ENCODE measurements around the gene PTPRT.
A peak's percentile ranks its signal among the peaks of the same experiment; 100 is the strongest.

Gene PTPRT

DNA sequence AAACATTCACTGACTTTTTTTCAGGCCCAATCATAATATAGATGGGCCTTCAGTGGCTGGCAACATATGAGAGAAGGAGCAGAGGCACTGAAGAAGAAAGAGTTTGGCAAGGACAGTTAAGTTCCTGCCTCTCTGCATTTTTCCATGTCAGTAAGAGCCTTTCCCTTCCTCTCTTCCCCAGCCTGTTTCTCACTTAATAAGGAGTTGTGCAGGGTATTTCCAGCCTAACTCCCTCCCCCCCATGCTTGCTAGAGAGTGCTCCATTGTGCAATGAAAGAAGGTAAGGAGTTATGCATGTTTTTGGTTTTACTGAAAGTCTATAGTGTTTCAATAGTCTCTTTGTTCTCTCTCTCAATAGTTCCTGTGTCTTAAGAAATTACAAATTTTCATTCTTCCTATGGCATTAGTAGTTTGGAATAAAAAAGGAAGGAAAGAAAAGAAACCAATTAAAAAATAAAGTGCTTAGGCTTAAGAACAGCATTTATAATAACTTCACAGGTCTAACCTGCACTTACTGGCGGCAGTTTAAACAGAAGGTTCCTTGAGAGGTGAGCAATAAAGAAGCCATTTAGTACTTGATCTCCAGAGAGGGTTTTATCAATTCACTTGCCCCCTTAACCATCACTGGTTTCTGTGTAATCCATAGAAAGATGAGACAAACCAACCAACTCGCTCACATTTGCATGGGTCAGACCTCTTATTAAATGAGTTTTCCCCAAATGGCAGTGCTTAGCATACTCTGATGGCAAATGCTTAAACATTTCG lies 251.1 kb downstream of the PTPRT start:
- no peak for TF ChIP-seq CTCF (IDR thresholded peaks at IDR 0.05)
- DNase-seq (ENCODE audit: low spot score): peak; percentile 1
- Histone ChIP-seq H3K4me3 (no peak overlapping the region), H3K27ac (no peak overlapping the region)

- TF ChIP-seq CTCF (IDR thresholded peaks at IDR 0.05): no peak
- H3K4me3 ChIP-seq: no peak overlapping the region
- DNase-seq (ENCODE audit: low spot score): peak; percentile 41
- no peak overlapping the region for H3K27ac ChIP-seq
Observed at GRCh38 chr20:42936482-42936881, 253.2 kb downstream of the PTPRT start.

DNA sequence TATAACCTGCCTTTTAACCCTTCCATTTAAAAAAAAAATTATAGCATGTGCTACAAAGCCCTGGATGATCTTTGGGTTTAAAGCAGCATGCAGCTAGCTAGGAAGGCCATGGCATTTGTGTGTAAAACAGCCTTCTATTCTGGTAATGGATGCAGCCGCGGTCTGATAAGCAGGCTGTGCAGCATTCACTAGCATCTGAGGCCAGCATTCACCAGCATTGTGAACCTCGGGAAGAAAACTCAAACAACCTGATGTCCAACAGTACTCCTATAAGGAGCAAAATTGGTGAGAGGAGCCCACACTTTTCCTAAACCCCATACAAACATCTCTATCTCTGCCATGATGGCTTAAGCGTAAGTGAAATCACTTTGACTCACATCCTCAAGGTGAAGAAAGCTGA lies 265.5 kb downstream of the PTPRT start:
- no peak for TF ChIP-seq CTCF (IDR thresholded peaks at IDR 0.05)
- Histone ChIP-seq H3K4me3 (no peak overlapping the region), H3K27ac (no peak overlapping the region)
- no peak for DNase-seq (ENCODE audit: low spot score)

DNA sequence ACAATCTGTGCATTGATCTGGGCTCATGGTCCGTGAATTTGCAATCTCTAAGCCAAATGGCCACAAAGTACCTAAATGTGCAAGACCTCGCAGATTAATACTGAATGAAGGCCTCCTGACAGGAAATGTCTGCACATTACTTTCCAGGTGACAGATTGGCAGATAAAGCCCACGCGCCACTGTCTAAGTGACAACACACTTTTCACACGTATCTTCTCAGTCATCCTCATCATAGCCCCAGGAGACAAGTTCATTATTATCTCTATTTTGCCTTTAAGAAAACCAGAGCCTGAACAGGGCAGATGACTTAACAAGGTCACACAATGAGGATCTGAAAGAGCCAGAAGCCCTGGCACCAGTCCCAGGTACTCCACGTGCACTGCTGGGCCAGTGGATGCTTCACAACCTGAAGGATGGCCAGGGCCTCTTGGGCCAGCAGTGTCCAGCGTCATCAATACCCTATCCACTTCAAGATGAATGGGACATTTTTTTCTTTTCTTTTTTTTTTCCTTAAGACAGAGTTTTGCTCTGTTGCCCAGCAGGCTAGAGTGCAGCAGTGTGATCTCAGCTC lies 266.3 kb downstream of the PTPRT start:
- TF ChIP-seq CTCF (IDR thresholded peaks at IDR 0.05): no peak
- Histone ChIP-seq H3K4me3 (no peak overlapping the region), H3K27ac (no peak overlapping the region)
- DNase-seq (ENCODE audit: low spot score): peak; percentile 22

- DNase-seq (ENCODE audit: low spot score): no peak
- no peak overlapping the region for H3K27ac ChIP-seq
- H3K4me3 ChIP-seq: no peak overlapping the region
- no peak for TF ChIP-seq CTCF (IDR thresholded peaks at IDR 0.05)
Observed at GRCh38 chr20:42920776-42921175, 268.9 kb downstream of the PTPRT start.

- Histone ChIP-seq H3K4me3 (no peak overlapping the region), H3K27ac (no peak overlapping the region)
- TF ChIP-seq CTCF (IDR thresholded peaks at IDR 0.05): no peak
- no peak for DNase-seq (ENCODE audit: low spot score)
Observed at GRCh38 chr20:42919316-42919715, 270.4 kb downstream of the PTPRT start.

DNA sequence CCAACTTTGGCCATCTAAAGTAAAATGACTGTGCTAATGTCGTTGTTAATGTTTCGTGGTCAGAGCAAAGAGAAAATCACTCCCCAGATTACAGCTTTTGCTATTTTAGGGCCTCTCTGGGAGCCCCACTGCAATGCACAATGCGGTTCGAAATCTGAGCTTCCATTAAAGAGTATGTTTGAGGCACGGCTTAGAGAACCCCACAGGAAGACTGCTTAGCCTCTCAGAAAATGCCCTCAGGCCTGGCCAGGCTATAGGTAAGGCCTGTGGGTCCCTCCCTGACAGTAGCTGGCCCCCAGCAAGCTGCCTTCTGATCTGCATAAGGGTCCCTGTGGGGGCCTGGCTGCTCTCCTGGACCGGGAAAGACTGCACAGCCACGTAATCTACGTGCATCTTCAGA lies 274.6 kb downstream of the PTPRT start:
- TF ChIP-seq CTCF (IDR thresholded peaks at IDR 0.05): no peak
- no peak overlapping the region for H3K27ac ChIP-seq
- peak; percentile 36 for DNase-seq (ENCODE audit: low spot score)
- H3K4me3 ChIP-seq: no peak overlapping the region
